ENCODE results near the gene SH3RF3.

- TF ChIP-seq CTCF (IDR thresholded peaks at IDR 0.05): no peak
- TF ChIP-seq POLR2A (IDR thresholded peaks at IDR 0.05): no peak
These were observed 24.2 kb downstream of the SH3RF3 start for GRCh38 chr2:109153005-109153784.
